HG03457 (cell line): ENCODE data around the gene ANKRD18A.
"Not testable (repeated sequence)": the region's sequence is repeated elsewhere in the genome, so short reads cannot be mapped to it uniquely, and the experiment has no call there.

Experiments
- ATAC-seq: cut with Tn5 transposase; IDR thresholded peaks from one replicate; pipeline ENCODE4 v1.9.1; 2021; ENCODE audit warnings: moderate number of reproducible peaks; ENCODE audit not compliant: unreplicated experiment

Gene ANKRD18A

GRCh38 chr9:38546497-38547163 is 73.8 kb downstream of the ANKRD18A start:
- not testable (repeated sequence) for ATAC-seq

GRCh38 chr9:38540535-38540934 is 79.9 kb downstream of the ANKRD18A start:
- ATAC-seq, result not testable (repeated sequence)

GRCh38 chr9:38529317-38529716 is 91.1 kb downstream of the ANKRD18A start:
- no peak for ATAC-seq

- ATAC-seq, result no peak
These were observed 92.9 kb downstream of the ANKRD18A start for GRCh38 chr9:38527503-38527902.

GRCh38 chr9:38526591-38526990 is 93.8 kb downstream of the ANKRD18A start:
- no peak for ATAC-seq

DNA sequence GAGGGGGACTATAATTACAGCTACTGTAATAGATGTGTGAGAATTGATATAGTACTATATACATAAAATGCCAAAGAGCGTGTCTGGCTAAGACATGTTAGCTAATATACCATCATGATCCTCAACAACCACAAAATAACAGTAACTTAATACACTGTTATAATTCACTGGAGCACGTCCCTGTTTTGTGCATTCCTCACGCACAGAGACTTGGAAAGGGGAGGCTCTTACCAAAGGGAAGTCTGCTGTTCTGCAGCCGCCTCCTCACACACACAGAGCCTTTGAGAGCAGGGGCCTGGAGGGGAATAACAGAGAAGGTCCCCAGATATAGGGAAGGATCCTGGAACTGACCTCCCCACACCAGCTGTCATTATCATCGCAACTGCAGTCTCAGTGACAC is 97.3 kb downstream of the ANKRD18A start:
- ATAC-seq, result no peak

DNA sequence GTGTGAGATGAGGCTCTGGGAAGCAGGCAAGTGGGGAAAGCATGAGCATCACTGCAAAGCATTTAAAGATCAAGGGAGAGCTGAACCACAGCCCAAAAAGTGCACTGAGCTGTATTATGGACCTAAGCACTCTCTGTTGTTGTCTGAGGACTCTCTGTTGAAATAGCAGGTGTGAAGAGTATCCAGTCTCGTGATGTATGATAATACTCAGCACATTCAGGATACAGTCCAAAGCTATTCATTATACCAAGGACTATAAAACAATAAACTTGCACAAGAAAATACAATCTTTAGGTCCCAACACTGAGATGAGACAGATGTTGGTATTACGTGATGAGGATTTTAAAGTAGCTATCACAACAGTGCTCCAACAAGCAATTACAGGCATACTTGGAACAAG is 98.6 kb downstream of the ANKRD18A start:
- ATAC-seq, result no peak
